ENCODE results near the gene NT5C.

NT5C gene

GRCh38 chr17:75098861-75099260 lies 32.7 kb downstream of the NT5C start:
- Mint-ChIP-seq H3K4me1 (ENCODE audit: low read depth) (peaks cover 3% of the 10 kb centered on the region), H3K9me3 (no peaks in the 10 kb centered on the region), H3K27ac (no peak overlapping the region), H3K36me3 (ENCODE audit: low read depth) (no peaks in the 10 kb centered on the region), H3K27me3 (no peaks in the 10 kb centered on the region), H3K4me3 (no peak overlapping the region)
- no peak for DNase-seq

GRCh38 chr17:75097865-75098264 lies 33.7 kb downstream of the NT5C start:
- H3K36me3 Mint-ChIP-seq (ENCODE audit: low read depth), result no peaks in the 10 kb centered on the region
- H3K4me3 Mint-ChIP-seq, result no peak overlapping the region
- H3K4me1 Mint-ChIP-seq (ENCODE audit: low read depth), result peaks cover 3% of the 10 kb centered on the region
- no peaks in the 10 kb centered on the region for H3K9me3 Mint-ChIP-seq
- DNase-seq, result no peak
- no peak overlapping the region for H3K27ac Mint-ChIP-seq
- no peaks in the 10 kb centered on the region for H3K27me3 Mint-ChIP-seq

- Mint-ChIP-seq H3K27me3 (no peaks in the 10 kb centered on the region), H3K4me3 (no peak overlapping the region), H3K27ac (no peak overlapping the region), H3K9me3 (no peaks in the 10 kb centered on the region), H3K36me3 (ENCODE audit: low read depth) (no peaks in the 10 kb centered on the region), H3K4me1 (ENCODE audit: low read depth) (peaks cover 8% of the 10 kb centered on the region)
- no peak for DNase-seq
These were observed 35.4 kb downstream of the NT5C start for GRCh38 chr17:75096082-75096625.

GRCh38 chr17:75094871-75095399 lies 36.6 kb downstream of the NT5C start:
- H3K27me3 Mint-ChIP-seq, result no peaks in the 10 kb centered on the region
- no peak overlapping the region for H3K27ac Mint-ChIP-seq
- no peaks in the 10 kb centered on the region for H3K36me3 Mint-ChIP-seq (ENCODE audit: low read depth)
- DNase-seq, result no peak
- peaks cover 17% of the 10 kb centered on the region for H3K4me1 Mint-ChIP-seq (ENCODE audit: low read depth)
- no peaks in the 10 kb centered on the region for H3K9me3 Mint-ChIP-seq
- no peak overlapping the region for H3K4me3 Mint-ChIP-seq

- Mint-ChIP-seq H3K4me3 (no peak overlapping the region), H3K27ac (no peak overlapping the region), H3K9me3 (no peaks in the 10 kb centered on the region), H3K27me3 (no peaks in the 10 kb centered on the region), H3K36me3 (ENCODE audit: low read depth) (no peaks in the 10 kb centered on the region), H3K4me1 (ENCODE audit: low read depth) (peaks cover 30% of the 10 kb centered on the region)
- no peak for DNase-seq
These were observed 37.9 kb downstream of the NT5C start for GRCh38 chr17:75093548-75094158.

- DNase-seq, result no peak
- Mint-ChIP-seq H3K27ac (no peak overlapping the region), H3K4me1 (ENCODE audit: low read depth) (peaks cover 43% of the 10 kb centered on the region), H3K36me3 (ENCODE audit: low read depth) (no peaks in the 10 kb centered on the region), H3K27me3 (no peaks in the 10 kb centered on the region), H3K9me3 (no peaks in the 10 kb centered on the region), H3K4me3 (no peak overlapping the region)
These were observed 39.7 kb downstream of the NT5C start for GRCh38 chr17:75091855-75092327.

GRCh38 chr17:75090871-75091854 lies 40.4 kb downstream of the NT5C start:
- DNase-seq, result no peak
- H3K27me3 Mint-ChIP-seq, result no peaks in the 10 kb centered on the region
- no peak overlapping the region for H3K4me3 Mint-ChIP-seq
- no peaks in the 10 kb centered on the region for H3K36me3 Mint-ChIP-seq (ENCODE audit: low read depth)
- H3K4me1 Mint-ChIP-seq (ENCODE audit: low read depth), result peaks cover 48% of the 10 kb centered on the region
- peak overlapping the region; percentile 61 for H3K27ac Mint-ChIP-seq
- no peaks in the 10 kb centered on the region for H3K9me3 Mint-ChIP-seq

GRCh38 chr17:75088465-75089417 lies 42.8 kb downstream of the NT5C start:
- DNase-seq, result peak; percentile 49
- H3K4me1 Mint-ChIP-seq (ENCODE audit: low read depth), result peaks cover 52% of the 10 kb centered on the region
- no peaks in the 10 kb centered on the region for H3K36me3 Mint-ChIP-seq (ENCODE audit: low read depth)
- H3K27me3 Mint-ChIP-seq, result no peaks in the 10 kb centered on the region
- no peaks in the 10 kb centered on the region for H3K9me3 Mint-ChIP-seq
- peak overlapping the region; percentile 78 for H3K4me3 Mint-ChIP-seq
- H3K27ac Mint-ChIP-seq, result peak overlapping the region; percentile 82

- no peaks in the 10 kb centered on the region for H3K9me3 Mint-ChIP-seq
- peak within 1 kb of the TSS; percentile 83 for H3K27ac Mint-ChIP-seq
- no peaks in the 10 kb centered on the region for H3K36me3 Mint-ChIP-seq (ENCODE audit: low read depth)
- no peaks in the 10 kb centered on the region for H3K27me3 Mint-ChIP-seq
- peaks cover 54% of the 10 kb centered on the region for H3K4me1 Mint-ChIP-seq (ENCODE audit: low read depth)
- peak within 1 kb of the TSS; percentile 78 for H3K4me3 Mint-ChIP-seq
- peak; percentile 75 for DNase-seq
These were observed 43.7 kb downstream of the NT5C start, which contains the start of gene SLC16A5 for GRCh38 chr17:75087558-75088453. SLC16A5 (plus strand) TSS chr17:75087954; CDS start chr17:75093637, 5,683 bp downstream.

- Mint-ChIP-seq H3K9me3 (no peaks in the 10 kb centered on the region), H3K27ac (peak overlapping the region; percentile 83), H3K27me3 (no peaks in the 10 kb centered on the region), H3K36me3 (ENCODE audit: low read depth) (no peaks in the 10 kb centered on the region), H3K4me3 (peak overlapping the region; percentile 69), H3K4me1 (ENCODE audit: low read depth) (peaks cover 53% of the 10 kb centered on the region)
- no peak for DNase-seq
These were observed 44.4 kb downstream of the NT5C start for GRCh38 chr17:75087182-75087557.

GRCh38 chr17:75086496-75087181 lies 44.9 kb downstream of the NT5C start:
- Mint-ChIP-seq H3K4me1 (ENCODE audit: low read depth) (peaks cover 53% of the 10 kb centered on the region), H3K4me3 (peak overlapping the region; percentile 69), H3K9me3 (no peaks in the 10 kb centered on the region), H3K27me3 (no peaks in the 10 kb centered on the region), H3K36me3 (ENCODE audit: low read depth) (no peaks in the 10 kb centered on the region), H3K27ac (peak overlapping the region; percentile 30)
- no peak for DNase-seq

- Mint-ChIP-seq H3K36me3 (ENCODE audit: low read depth) (no peaks in the 10 kb centered on the region), H3K4me1 (ENCODE audit: low read depth) (peaks cover 43% of the 10 kb centered on the region), H3K9me3 (no peaks in the 10 kb centered on the region), H3K27ac (no peak overlapping the region), H3K4me3 (no peak overlapping the region), H3K27me3 (no peaks in the 10 kb centered on the region)
- no peak for DNase-seq
These were observed 47.4 kb downstream of the NT5C start for GRCh38 chr17:75084039-75084660.

Data from activated T-cell treated with anti-CD3 and anti-CD28 coated beads, Interleukin-2, amount 50 U/mL, for 24 hours (primary cell).